B cell (primary cell): ENCODE results near the gene RCBTB2. TPM values are rescaled to one million over a fixed set of nuclear protein-coding genes. Genes with fewer than 3 reads are reported as not detected.

Source experiments
- ATAC-seq: fragments of 200-7000 bp; cut with Tn5 transposase; one replicate; pipeline ENCODE4 v1.10.0; 2021; ENCODE audit warnings: low read depth, mild to moderate bottlenecking, moderate number of reproducible peaks, moderate library complexity
- CTCF ChIA-PET: fragments of 350-600 bp; sonication (Branson Sonifier 250); formaldehyde crosslinking; loops from one replicate; lab custom pipeline; 2021; ENCODE audit warnings: antibody characterized with exemption, inconsistent platforms; lab: Charles Lee
- POLR2A ChIA-PET: fragments of 350-600 bp; sonication (Branson Sonifier 250); formaldehyde crosslinking; loops from one replicate; lab custom pipeline; 2021; ENCODE audit warnings: antibody characterized with exemption; lab: Charles Lee
- DNase-seq: peaks from one replicate; pipeline ENCODE4 v3.0.0; 2013
- H2AFZ ChIP-seq: 2 replicates; pipeline ENCODE4 v1.6.1; 2012; ENCODE audit warnings: mild to moderate bottlenecking, low read depth, low read length; ENCODE audit not compliant: insufficient read depth, poor library complexity, severe bottlenecking
- H3K27ac ChIP-seq, 2 donors: 1 replicate in 1 of 2; 2 replicates in 1 of 2; pipeline ENCODE4 v1.5.1; 2012 to 2013; ENCODE audit warnings: low read length in 2 of 2, mild to moderate bottlenecking in 2 of 2, moderate library complexity in 1 of 2
- H3K27me3 ChIP-seq, 4 experiments: fragments of 200-600 bp in 1 of 4; sonication (generic) in 1 of 4; replicated peaks in 1 of 4; 1 replicate in 2 of 4; 2 replicates in 2 of 4; pipeline versions ENCODE4 v1.6.1 to v1.7.0; 2013 to 2016; ENCODE audit warnings: low read length in 3 of 4, mild to moderate bottlenecking in 2 of 4, mixed read lengths in 1 of 4, moderate library complexity in 1 of 4; ENCODE audit not compliant: insufficient read depth in 4 of 4, control insufficient read depth in 3 of 4; ENCODE audit errors: control extremely low read depth in 1 of 4
- H3K36me3 ChIP-seq, 2 experiments: replicated peaks in 1 of 2; 1 replicate in 1 of 2; 2 replicates in 1 of 2; pipeline versions ENCODE4 v1.6.1 to v1.7.1; 2013; ENCODE audit warnings: low read length in 1 of 2; ENCODE audit not compliant: insufficient read depth in 2 of 2, control insufficient read depth in 1 of 2; ENCODE audit errors: control extremely low read depth in 1 of 2, extremely low read depth in 1 of 2
- H3K4me1 ChIP-seq, 2 donors: fragments of 200-600 bp in 1 of 2; sonication (generic) in 1 of 2; 1 replicate in 1 of 2; 2 replicates in 1 of 2; pipeline versions ENCODE4 v1.5.1 to v1.6.1; 2013 to 2017; ENCODE audit warnings: low read length in 2 of 2; ENCODE audit not compliant: control insufficient read depth in 2 of 2, insufficient read depth in 2 of 2
- H3K4me2 ChIP-seq: replicated peaks from 2 replicates; pipeline ENCODE3; 2012; ENCODE audit warnings: mild to moderate bottlenecking, low read depth, low read length; ENCODE audit not compliant: poor library complexity, severe bottlenecking
- H3K4me3 ChIP-seq, 5 experiments: fragments of 200-600 bp in 1 of 5; sonication (generic) in 1 of 5; 1 replicate in 3 of 5; 2 replicates in 2 of 5; pipeline versions ENCODE4 v1.5.1 to v1.7.0; 2011 to 2016; ENCODE audit warnings: low read length in 4 of 5, mild to moderate bottlenecking in 4 of 5, low read depth in 2 of 5, control low read depth in 1 of 5, moderate library complexity in 1 of 5; ENCODE audit not compliant: insufficient read depth in 1 of 5; ENCODE audit errors: control extremely low read depth in 1 of 5, extremely low read depth in 1 of 5
- H3K79me2 ChIP-seq: fragments of 200-600 bp; sonication (generic); one replicate; pipeline ENCODE4 v1.6.0; 2016; ENCODE audit warnings: low read length; ENCODE audit not compliant: control insufficient read depth, insufficient read depth
- H3K9ac ChIP-seq: fragments of 200-600 bp; sonication (generic); 2 replicates; pipeline ENCODE4 v1.6.1; 2017; ENCODE audit warnings: mild to moderate bottlenecking, low read length, moderate library complexity
- H3K9me3 ChIP-seq, 3 donors: one replicate each; pipeline versions ENCODE4 v1.6.1 to v1.7.1; 2013; ENCODE audit warnings: low read length in 2 of 3; ENCODE audit not compliant: control insufficient read depth in 2 of 3, insufficient read depth in 1 of 3; ENCODE audit errors: control extremely low read depth in 1 of 3
- H4K20me1 ChIP-seq: 2 replicates; pipeline ENCODE4 v1.6.0; 2012; ENCODE audit warnings: mild to moderate bottlenecking, low read length; ENCODE audit not compliant: insufficient read depth, control insufficient read depth, poor library complexity, severe bottlenecking
- H3K27ac Mint-ChIP-seq: one replicate; pipeline ENCODE4 v1.8.0; 2021; ENCODE audit warnings: mixed read lengths
- H3K27me3 Mint-ChIP-seq: one replicate; pipeline ENCODE4 v1.8.0; 2021; ENCODE audit warnings: mixed read lengths
- H3K4me1 Mint-ChIP-seq: one replicate; pipeline ENCODE4 v1.8.0; 2021; ENCODE audit warnings: mixed read lengths
- H3K4me3 Mint-ChIP-seq: one replicate; pipeline ENCODE4 v1.8.0; 2021; ENCODE audit warnings: mixed read lengths
- H3K9me3 Mint-ChIP-seq: one replicate; pipeline ENCODE4 v1.8.0; 2022; ENCODE audit warnings: mixed read lengths; ENCODE audit not compliant: insufficient read depth
- EZH2 ChIP-seq: IDR thresholded peaks from 2 replicates; pipeline ENCODE4 v1.6.1; 2012; ENCODE audit warnings: borderline replicate concordance, low read depth, mild to moderate bottlenecking, moderate library complexity, low read length; ENCODE audit not compliant: insufficient read depth, poor library complexity, severe bottlenecking
- WGBS: methylation state at CpG from one replicate; pipeline ENCODE4 v1.1.5; 2013; ENCODE audit warnings: missing lambda C conversion rate; ENCODE audit not compliant: insufficient coverage; 5-methylcytosine and 5-hydroxymethylcytosine counted together
- intact Hi-C: fragments of 100-400 bp; cut with micrococcal nuclease; formaldehyde crosslinking; loops from one replicate; pipeline ENCODE4 v1.10.0; 2022
- polyA plus RNA-seq: library from polyadenylated mRNA; depleted of rRNA; stranded (reverse); fragments of >200 nt; gene quantifications from 2 replicates; pipeline ENCODE4 v1.2.3, GENCODE V29; 2012
- total RNA-seq, 2 donors: library from RNA; stranded (reverse); fragments of 120-200 nt in 1 of 2; gene quantifications; 1 replicate in 1 of 2; 2 replicates in 1 of 2; pipeline versions ENCODE4 v1.2.3 to v1.2.4, GENCODE V29; 2013 to 2022
- TF ChIP-seq, protein P1 (sequence below): fragments of 200-600 bp; IDR thresholded peaks from one replicate; pipeline ENCODE4 v1.8.0; 2022; ENCODE audit warnings: antibody characterized with exemption, mild to moderate bottlenecking

The RCBTB2 gene
- total and polyA plus RNA-seq, 2 donors (not counting 1 experiment from before 2014, with no cell fraction given): 1.4 to 2.7 TPM

DNA sequence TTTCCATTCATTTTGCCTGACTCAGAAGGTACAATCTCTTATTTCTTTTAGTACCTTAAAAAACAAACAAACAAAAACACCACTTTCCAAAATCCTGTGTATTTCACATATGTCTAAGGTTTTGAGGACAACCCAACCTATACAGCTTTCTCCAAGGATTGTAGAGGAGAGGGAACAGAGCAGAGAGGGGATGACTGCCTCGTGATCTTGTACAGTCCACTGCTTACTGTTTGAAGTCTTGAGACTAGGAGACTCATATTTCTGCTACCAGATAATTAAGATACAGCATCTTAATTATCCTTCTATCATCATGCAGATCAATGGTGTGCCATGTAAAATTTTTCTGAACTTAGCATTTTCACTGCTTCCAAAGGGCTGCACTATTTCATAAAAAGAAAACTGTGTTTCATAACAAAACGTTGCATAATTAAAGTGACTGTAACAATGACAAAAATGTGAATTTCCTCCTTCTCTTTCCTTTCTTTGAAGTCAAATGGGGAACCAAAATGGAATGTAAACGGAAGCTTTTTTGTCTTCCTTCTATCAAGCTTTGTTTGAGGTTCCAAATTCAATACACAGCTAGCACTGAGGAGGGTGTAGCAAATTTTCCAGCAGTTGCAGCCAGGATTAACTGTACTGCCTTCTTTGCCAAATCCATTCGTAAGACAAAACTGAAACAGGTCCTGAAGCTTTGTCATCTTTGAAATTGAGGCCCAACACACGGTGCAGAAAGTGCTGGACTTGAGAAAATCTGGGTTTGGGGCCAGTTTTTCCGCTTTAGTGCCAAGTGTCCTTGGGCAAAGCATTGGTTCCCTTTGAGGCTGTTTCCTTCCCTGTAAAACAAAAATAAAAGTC lies 34.9 kb upstream of the RCBTB2 start:
- intact Hi-C loops: no loop called here
- Mint-ChIP-seq H3K27me3 (peaks cover 65% of the 10 kb centered on the region), H3K27ac (no peak overlapping the region), H3K9me3 (no peaks in the 10 kb centered on the region), H3K4me3 (no peak overlapping the region), H3K4me1 (peaks cover 14% of the 10 kb centered on the region)
- TF ChIP-seq, protein P1, sequence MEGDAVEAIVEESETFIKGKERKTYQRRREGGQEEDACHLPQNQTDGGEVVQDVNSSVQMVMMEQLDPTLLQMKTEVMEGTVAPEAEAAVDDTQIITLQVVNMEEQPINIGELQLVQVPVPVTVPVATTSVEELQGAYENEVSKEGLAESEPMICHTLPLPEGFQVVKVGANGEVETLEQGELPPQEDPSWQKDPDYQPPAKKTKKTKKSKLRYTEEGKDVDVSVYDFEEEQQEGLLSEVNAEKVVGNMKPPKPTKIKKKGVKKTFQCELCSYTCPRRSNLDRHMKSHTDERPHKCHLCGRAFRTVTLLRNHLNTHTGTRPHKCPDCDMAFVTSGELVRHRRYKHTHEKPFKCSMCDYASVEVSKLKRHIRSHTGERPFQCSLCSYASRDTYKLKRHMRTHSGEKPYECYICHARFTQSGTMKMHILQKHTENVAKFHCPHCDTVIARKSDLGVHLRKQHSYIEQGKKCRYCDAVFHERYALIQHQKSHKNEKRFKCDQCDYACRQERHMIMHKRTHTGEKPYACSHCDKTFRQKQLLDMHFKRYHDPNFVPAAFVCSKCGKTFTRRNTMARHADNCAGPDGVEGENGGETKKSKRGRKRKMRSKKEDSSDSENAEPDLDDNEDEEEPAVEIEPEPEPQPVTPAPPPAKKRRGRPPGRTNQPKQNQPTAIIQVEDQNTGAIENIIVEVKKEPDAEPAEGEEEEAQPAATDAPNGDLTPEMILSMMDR: no peak
- TF ChIP-seq EZH2: no peak
- ATAC-seq (no peak), DNase-seq (no peak)
- POLR2A ChIA-PET: no interaction called here
- no peak overlapping the region for H3K4me2 ChIP-seq
- CTCF ChIA-PET: interaction anchor here (1.3 to 2.6 kb wide), 3 partner anchors 11 to 234 kb away, joined by 3 to 8 read pairs (median 7); no protein-coding TSS in a partner anchor
- no peak overlapping the region for H3K27ac ChIP-seq
- 75% methylated on average over 2 of the region's 6 CpGs for WGBS
- H3K9me3 ChIP-seq: peaks cover 0 to 16% (median 0%) of the 10 kb centered on the region in 3 donors
- peaks cover 0 to 87% (median 80%) of the 10 kb centered on the region in 4 experiments for H3K27me3 ChIP-seq
- H3K79me2 ChIP-seq: no peaks in the 10 kb centered on the region
- H3K9ac ChIP-seq: no peak overlapping the region
- H3K36me3 ChIP-seq: no peaks in the 10 kb centered on the region
- peaks cover 14 to 40% of the 10 kb centered on the region in 2 donors for H3K4me1 ChIP-seq
- no peak overlapping the region for H2AFZ ChIP-seq
- no peak overlapping the region for H3K4me3 ChIP-seq
- H4K20me1 ChIP-seq: peaks cover 14% of the 10 kb centered on the region

DNA sequence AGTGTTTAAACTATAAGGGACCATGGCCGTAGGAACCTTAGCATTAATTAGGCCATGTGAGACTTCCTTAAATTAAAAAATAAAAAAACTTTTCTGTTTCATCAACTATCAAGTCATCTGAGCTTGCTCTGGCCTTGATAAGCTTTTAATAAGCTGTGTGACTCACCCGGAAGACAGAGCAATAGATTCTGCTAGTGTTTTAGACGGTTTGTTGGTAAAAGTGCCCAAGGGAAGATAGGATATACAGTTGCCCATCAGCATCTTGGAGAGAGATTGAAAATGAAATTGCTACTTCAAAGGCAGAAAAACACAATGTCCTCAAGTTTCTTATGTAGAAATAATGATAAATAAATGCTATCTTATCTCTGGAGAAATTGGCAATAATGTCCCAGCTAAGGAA lies 31.2 kb upstream of the RCBTB2 start:
- H3K4me3 Mint-ChIP-seq: no peak overlapping the region
- intact Hi-C loops: no loop called here
- Histone ChIP-seq H3K4me3 (no peak overlapping the region), H3K79me2 (no peaks in the 10 kb centered on the region), H2AFZ (no peak overlapping the region), H3K27ac (no peak overlapping the region), H3K36me3 (no peaks in the 10 kb centered on the region), H4K20me1 (peaks cover 16% of the 10 kb centered on the region), H3K9ac (no peak overlapping the region), H3K4me1 (peaks cover 18 to 45% of the 10 kb centered on the region in 2 donors), H3K4me2 (no peak overlapping the region), H3K9me3 (peaks cover 0 to 11% (median 3%) of the 10 kb centered on the region in 3 donors), H3K27me3 (peaks cover 2 to 79% (median 74%) of the 10 kb centered on the region in 4 experiments)
- peaks cover 5% of the 10 kb centered on the region for H3K9me3 Mint-ChIP-seq
- DNase-seq (no peak), ATAC-seq (no peak)
- H3K27me3 Mint-ChIP-seq: peaks cover 69% of the 10 kb centered on the region
- TF ChIP-seq, protein P1: no peak
- TF ChIP-seq EZH2: no peak
- H3K4me1 Mint-ChIP-seq: peaks cover 18% of the 10 kb centered on the region
- WGBS: 82% methylated on average over 2 of the region's 3 CpGs
- no peak overlapping the region for H3K27ac Mint-ChIP-seq
- CTCF ChIA-PET: interaction anchor here (1.0 to 1.7 kb wide), 3 partner anchors 15 to 16 kb away, joined by 4 to 5 read pairs (median 5); no protein-coding TSS in a partner anchor
- POLR2A ChIA-PET: interaction anchor here (0.6 kb wide), 1 partner anchor 415 kb away, joined by 3 read pairs; no protein-coding TSS in a partner anchor
